HG03039 (cell line): ENCODE measurements around the gene PRDM2.

Experiments
- ATAC-seq: cut with Tn5 transposase; IDR thresholded peaks from one replicate; pipeline ENCODE4 v1.9.1; 2021; ENCODE audit warnings: mild to moderate bottlenecking, moderate library complexity; ENCODE audit not compliant: unreplicated experiment

PRDM2 gene

GRCh38 chr1:13812456-13813397 lies 112.7 kb downstream of the PRDM2 start:
- no peak for ATAC-seq

- ATAC-seq: no peak
Measured at GRCh38 chr1:13813398-13814012, 113.5 kb downstream of the PRDM2 start.

- ATAC-seq: no peak
Measured at GRCh38 chr1:13814131-13814530, 114.1 kb downstream of the PRDM2 start.

GRCh38 chr1:13816016-13816760 lies 116.2 kb downstream of the PRDM2 start:
- no peak for ATAC-seq

DNA sequence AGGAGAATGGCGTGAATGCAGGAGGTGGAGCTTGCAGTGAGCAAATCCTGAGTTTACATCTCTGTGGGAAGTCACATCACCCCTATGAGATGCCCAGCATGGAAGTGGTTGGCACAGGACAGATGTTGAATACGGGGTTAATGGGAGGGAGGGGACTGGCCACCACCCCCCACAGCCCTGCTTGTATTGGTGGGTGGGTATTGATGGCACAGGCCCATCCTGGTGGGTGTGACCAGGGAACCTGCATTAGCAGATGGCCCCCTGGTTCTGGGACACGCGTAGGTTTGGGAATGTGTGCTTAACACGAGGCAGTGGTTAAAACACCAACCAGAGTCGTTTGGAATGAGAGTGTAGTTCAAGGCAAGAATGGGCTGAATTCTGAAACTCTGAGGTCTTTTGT lies 117.9 kb downstream of the PRDM2 start:
- ATAC-seq: no peak

DNA sequence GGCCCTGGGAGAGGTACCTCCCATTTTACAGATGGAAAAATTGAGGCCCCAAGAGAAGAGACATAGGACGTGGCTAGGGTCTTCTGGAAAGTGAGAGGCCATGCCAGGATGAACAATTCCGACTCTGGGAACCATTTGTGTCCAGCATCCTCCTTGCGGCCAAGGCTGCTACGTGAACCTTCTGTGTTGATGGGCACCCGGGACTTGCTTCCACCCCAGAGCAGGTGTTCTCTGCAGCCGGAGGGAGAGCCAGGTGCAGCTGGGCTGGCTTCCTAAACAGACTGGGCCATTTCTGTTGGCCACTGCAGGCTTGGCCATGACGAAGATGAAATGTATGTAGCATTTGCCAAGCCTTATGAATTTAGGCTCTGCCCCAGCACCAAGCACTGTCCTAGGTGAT lies 118.9 kb downstream of the PRDM2 start:
- no peak for ATAC-seq

DNA sequence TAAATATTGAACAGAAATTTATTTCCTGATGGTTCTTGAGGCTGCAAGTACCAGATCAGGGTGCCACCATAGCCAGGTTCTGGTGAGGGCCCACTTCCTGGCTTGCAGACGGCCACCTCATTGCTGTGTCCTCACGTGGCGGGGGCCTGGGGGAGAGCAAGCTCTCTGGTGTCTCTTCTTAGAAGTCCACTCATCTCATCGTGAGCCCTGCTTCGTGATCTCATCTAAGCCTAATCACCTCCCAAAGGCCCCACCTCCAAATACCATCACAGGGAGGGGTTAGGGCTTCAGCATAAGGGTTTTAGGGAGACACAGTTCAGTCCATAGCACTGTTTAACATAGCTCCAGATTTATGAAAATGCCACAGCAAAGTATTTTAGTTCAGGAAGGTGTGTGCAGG lies 119.7 kb downstream of the PRDM2 start:
- ATAC-seq: no peak

DNA sequence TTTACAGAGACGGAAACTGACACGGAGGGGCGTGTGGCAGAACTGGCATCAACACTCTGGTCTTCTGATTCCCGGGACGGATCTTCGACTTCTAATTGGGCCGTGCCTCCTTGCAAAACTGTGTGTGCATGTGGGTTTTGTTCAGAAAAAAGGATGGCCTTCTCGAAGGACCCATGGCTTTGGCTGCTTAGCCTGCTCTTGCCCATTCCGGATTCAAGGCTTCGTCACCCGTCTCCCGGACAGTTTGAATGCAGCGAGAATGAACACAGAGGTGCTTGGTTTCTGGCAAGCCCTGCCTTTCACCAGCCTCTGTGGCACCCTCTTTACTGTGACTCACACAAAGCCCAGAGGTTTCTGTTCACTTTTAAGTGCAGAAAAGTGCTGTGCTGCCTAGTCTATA lies 120.1 kb downstream of the PRDM2 start:
- ATAC-seq: no peak

GRCh38 chr1:13820456-13820855 lies 120.5 kb downstream of the PRDM2 start:
- ATAC-seq: no peak

- no peak for ATAC-seq
Measured at GRCh38 chr1:13823126-13823880, 123.3 kb downstream of the PRDM2 start.

GRCh38 chr1:13823936-13824335 lies 123.9 kb downstream of the PRDM2 start:
- ATAC-seq: no peak

GRCh38 chr1:13824626-13825025 lies 124.6 kb downstream of the PRDM2 start:
- ATAC-seq: no peak

DNA sequence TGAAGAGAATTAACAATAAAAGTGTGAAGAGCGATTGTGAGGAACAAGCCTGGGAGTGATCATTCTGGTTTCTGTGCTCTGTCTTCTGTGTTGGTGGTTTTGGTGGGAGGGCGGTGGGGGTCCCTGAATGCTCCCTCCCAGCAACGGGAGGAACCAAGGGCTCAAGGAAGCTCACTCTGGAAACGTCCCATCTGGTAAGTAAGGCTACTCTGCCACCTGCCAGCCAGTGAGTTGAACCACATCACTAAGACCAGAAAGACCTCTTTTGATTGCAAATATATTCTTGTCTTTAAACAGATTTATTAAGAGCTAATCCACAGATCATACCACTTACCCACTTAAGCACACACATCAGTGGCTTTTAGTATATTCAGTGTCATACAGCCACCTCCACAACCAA lies 125.0 kb downstream of the PRDM2 start:
- ATAC-seq: no peak

DNA sequence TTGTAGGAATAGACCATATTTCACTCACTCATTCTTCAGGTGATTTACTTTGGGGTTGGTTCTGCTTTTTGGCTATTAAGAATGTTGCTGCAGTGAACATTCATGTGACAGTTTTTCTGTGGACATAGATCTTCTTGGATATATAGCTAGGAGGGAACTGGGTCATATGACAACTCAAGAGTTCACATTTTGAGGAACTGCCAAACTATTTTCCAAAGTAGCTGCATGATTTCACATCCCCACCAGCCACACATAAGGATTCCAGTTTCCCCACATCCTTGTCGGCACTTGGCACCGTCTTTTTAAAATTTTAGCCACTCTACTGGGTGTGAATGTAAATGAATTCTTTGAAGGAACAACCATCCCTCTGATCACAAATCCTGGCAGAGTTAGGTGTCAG lies 126.0 kb downstream of the PRDM2 start:
- no peak for ATAC-seq

GRCh38 chr1:13826591-13826990 lies 126.6 kb downstream of the PRDM2 start:
- no peak for ATAC-seq

DNA sequence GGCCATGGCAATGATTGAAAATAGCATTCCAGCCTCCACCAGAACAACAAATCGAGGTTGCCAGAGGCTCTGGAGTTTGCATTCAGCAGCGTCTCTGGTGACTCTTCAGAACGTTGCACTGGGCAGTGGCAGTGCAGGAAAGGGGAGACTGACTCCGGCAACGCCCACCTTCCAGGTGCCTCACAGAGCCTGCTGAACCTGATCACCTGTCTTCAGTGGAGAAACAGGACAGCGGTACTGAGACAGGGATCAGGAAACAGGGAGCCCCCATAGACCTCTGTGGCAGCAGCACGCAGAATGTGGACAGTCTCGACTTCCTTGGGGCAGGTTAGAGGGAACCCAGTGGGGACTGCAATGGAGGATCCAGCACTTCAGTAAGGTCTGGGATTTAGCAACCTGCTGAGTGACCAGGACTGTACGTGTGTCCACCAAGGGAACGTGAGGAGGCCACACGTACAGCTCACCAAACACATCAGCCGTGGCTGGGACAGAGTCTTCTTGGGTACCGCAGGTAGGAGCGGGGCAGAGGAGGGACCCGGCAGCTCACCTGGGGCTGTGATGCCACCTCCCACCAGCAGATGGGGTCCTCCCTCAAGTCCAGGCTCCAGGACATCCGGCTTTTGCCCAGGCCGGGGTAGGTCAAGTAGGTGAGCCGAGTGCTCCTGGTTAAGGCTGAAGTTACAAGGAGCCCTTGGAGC lies 128.6 kb downstream of the PRDM2 start:
- no peak for ATAC-seq

DNA sequence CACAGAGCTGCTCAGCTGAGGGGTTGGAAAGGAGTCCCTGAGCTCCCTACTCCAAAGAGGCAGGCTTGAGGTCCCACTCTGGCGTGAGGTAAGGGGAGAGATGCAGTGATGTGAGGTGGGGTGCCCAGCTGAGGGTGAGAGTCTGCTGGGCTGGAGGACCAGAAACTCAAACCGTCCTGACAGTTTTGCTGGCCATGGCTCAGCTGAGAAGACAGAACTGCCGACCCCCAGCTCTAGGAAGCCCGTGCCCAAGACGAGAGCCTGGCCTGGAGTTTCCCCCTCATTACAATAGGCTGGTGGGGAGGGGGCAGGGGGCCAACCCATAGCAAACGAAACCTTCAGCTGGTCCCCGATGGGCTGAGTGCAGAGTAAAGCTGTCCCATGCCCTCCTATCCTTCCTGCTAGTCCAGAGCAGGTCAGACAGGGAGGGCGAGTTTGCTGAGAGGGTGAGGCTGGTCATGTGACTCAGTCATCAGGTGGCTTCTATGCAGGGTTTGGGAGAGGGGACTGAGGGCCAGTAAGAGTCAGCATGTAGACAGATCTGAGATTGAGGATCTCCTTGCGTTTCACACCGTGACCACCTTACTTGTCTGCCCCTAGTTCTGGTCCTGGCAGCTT lies 129.3 kb downstream of the PRDM2 start:
- ATAC-seq: no peak

DNA sequence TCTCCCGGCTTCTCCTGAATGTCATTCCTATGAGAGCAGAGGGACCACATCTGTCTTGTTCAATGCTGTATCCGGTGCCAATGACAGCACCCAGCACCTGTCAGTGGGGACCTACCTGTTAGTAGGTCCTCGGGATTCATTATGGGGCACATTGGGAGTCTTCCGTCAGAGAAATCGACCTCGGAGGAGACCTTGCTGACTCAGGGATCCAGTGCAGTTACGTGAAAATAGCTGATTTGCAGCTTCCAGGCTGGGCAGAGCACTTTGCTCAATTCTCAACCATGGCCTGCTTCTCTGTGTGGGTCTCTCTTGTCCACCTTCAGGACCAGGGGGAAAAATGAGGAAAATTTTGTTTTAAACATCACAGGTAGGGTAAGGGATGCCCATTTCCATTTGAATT lies 130.2 kb downstream of the PRDM2 start:
- ATAC-seq: no peak

- no peak for ATAC-seq
Measured at GRCh38 chr1:13830616-13831280, 130.8 kb downstream of the PRDM2 start.
